GM21737 (cell line): ENCODE data around the gene ZDHHC22.
A peak's percentile ranks its signal among the peaks of the same experiment; 100 is the strongest.

Experiments
- ATAC-seq: cut with Tn5 transposase; IDR thresholded peaks from one replicate; pipeline ENCODE4 v1.9.1; 2021; ENCODE audit warnings: mild to moderate bottlenecking, moderate library complexity; ENCODE audit not compliant: unreplicated experiment

Gene ZDHHC22

GRCh38 chr14:77105145-77105939, 36.2 kb downstream of the ZDHHC22 start:
- ATAC-seq: no peak

GRCh38 chr14:77104393-77104792, 37.2 kb downstream of the ZDHHC22 start:
- ATAC-seq: no peak

GRCh38 chr14:77103951-77104350, 37.6 kb downstream of the ZDHHC22 start:
- no peak for ATAC-seq

- no peak for ATAC-seq
Observed at GRCh38 chr14:77103475-77103874, 38.1 kb downstream of the ZDHHC22 start.

GRCh38 chr14:77102154-77102553, 39.4 kb downstream of the ZDHHC22 start:
- no peak for ATAC-seq

- no peak for ATAC-seq
Observed at GRCh38 chr14:77100961-77101360, 40.6 kb downstream of the ZDHHC22 start.

- no peak for ATAC-seq
Observed at GRCh38 chr14:77099425-77100167, 42.0 kb downstream of the ZDHHC22 start.

DNA sequence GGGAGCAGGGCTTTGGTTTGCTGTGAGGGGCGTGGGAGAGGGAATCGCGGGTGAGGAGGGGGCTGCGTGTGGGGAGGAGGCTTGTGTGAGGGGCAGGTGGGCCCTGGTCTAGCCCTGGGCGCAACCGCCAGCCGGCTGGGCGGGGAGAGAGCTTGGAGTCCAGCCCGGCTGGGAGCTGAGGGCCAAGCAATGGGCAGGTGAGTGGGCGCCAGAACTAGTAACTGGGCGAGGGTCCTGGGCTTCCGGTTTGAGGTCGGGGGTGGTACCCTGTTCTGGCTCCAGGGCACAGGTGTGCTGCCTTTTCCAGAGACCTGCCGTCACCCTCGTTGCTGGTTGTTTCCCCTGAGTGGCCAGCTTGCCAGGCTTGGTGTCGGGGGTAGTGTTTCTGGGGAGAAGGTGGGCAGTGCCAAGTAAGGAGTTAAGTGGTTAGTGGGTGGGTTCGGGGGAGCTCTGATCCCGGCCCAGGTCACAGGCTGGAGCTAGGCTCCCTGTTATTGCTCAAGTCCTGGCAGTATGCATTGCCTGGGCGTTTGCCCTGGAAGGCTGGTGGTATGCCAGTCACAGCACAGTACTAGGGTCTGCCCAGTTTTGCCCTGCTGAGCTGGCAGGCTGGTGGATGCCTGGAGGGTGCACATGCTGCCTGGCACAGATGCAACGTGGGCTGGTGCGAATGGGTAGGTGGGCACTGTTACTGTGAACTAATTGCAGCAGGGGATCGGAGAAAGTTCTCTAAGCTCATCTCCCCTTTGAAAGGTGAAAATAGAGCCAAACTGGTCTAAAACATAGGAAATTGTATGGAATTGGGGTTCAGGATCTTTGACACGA, 42.9 kb downstream of the ZDHHC22 start:
- ATAC-seq: no peak

DNA sequence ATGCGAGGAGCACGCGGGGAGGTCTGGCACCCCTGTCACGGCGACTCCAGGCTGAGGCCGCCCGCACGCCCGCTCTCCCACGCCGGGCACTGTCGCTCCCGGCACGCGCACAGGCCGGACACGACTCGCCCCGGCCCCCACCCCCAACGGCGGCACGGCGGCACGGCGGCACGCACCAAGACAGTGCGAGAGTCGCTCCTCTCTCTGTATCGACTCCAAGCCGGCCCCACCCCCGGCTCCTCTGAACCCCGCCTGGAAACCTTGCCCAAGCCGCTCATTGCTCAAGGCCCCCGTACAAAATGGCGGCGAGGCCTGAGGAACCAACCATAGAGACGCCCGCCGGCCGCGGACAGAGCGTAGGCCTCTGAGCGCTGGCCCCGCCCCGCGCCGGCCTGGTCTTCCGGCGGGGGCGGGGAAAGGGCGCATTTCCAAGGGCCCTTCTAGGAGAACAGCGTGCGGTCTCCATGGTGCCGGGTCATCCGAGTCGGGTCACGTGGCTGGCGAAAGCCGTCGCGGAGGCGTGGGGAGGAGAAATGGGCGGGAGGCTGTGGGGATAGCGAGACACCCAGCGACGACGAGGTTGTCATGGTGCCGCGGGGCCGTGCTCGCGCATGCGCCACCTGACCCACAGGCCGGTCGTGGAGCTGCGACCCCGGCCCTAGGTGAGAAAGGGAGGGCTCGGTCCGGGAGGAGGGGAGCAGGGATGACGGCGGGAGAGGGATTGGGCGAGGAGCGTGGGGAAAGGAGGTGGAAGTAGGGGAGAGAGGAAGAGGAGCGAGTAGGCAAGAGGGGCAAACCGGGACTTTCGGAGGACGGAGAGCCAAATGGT, 43.7 kb downstream of the ZDHHC22 start, which contains the start of gene CIPC:
CIPC (plus strand) TSS at position 559 of the 829 bp plus-strand sequence. CDS start 7,451 bp downstream, outside the sequence.
- ATAC-seq: peak; percentile 86

DNA sequence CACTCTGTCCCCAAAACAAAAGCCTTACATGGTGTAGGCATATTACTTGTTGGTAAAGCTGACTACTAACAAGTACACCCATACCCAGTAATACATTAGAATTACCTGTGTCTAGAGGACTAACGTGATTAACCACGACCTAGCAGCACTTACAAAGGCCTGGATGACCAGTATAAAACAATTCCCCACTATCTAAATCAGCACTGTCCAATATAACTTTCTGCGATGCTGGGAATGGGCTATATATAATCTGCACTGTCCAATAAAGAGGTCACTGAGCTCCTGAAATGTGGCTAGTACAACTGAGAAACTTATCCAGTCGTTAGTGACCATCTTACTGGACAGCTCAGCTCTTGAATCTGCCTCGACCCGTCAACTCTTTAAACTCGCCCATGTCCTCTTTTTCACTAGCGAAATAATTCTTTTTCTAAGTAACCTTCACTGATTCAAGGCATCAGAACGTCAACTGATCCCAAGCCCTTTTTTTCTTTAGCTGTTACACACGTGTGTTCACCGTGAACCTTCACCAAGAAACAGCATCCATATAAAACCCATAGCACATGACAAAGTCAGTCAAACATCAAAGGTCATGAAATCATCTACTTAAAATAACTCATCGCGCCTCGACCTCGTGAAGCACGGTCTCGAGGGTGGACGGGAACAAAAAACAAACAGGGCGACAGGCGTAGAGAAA, 44.4 kb downstream of the ZDHHC22 start:
- ATAC-seq: no peak

- no peak for ATAC-seq
Observed at GRCh38 chr14:77094672-77095284, 46.8 kb downstream of the ZDHHC22 start.

GRCh38 chr14:77092676-77093075, 48.9 kb downstream of the ZDHHC22 start:
- no peak for ATAC-seq

DNA sequence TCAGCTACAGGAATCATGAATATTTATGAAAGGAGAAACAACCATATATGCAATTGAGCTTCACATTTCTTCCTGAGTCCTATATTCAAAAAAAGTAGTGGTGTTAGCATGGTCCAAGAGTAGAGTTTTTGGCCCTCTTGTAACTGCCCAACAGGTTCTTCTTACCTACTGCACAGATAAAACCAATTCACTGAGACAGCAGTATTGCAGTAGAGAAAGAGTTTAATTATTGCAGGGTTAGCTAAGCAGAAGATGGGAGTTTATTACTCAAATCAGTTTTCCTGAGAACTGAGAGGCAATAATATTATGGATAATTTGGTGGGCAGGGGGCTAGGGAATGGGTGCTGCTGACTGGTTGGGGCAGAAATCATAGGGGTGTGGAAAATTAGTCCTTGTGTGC, 50.1 kb downstream of the ZDHHC22 start:
- no peak for ATAC-seq

DNA sequence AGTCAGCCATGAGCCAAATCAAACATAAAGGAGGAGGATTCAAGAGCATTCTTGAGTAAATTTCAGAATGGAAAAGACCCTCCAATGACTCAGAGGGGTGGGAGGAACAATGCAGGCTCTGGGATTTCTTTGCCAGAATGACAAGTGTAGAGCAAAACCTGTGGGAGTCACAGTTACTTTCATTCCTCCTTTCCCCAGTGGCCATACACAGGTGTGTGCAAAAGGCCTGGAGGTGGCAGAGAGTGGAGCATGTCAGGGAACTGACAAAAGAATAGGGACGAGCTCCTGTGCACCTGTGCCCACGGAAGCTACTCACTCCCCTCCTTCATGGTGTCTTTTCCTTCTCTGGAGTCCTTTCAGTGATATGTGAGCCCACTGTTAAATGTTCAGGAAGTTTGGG, 52.9 kb downstream of the ZDHHC22 start:
- no peak for ATAC-seq

DNA sequence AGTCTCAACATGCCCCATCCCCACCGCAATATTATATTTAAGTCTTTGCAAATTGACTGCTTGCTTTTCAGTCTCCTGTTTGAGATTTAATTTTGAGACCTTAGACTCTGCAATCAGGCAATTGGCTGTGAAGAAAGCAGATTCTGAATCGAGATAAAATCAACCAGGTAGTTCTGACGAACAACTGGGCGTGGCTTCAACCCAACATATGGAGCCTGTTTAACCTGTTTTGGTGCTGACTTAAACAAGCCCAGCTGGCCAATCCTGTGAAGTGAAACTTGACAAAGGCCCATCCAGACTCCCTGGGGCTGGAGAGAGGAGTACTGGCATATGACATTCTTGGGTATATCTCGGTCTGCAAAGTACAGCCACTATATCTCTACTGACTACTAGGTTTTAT, 53.4 kb downstream of the ZDHHC22 start:
- no peak for ATAC-seq

DNA sequence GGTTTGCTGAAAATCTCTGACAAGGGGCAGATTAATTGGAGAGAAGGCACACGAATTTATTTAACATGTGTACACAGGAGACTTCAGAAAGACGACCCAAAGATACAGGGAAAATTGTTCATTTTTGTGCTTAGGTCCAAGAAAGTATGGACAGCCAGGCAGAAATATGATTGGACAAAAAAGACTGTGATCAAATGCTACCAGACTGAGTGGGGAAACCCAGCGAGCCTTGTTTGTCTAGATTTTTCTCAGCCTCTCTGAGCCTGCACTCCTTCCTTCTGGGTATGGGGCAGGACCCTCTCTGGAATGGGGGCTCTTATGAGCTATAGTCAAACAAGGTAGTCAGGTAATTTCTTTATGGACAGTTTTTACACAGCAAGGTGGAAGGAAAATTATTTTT, 54.0 kb downstream of the ZDHHC22 start:
- no peak for ATAC-seq

DNA sequence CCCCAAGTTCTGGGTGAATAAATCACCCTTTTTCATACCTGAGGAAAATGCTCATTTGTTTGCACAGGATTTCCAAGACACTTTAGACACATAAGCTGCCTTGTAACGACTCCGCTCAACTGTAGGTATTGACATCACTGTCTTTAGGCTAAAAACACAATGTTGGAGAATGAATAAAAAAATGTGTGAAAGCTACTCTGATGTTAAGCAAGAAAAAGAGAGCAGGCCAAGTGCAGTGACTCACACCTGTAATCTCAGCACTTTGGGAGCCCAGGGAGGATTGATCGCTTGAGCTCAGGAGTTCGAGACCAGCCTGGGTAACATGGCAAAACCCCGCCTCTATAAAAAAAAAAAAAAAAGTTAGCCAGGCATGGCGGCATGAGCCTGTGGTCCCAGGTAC, 54.6 kb downstream of the ZDHHC22 start:
- no peak for ATAC-seq

- ATAC-seq: no peak
Observed at GRCh38 chr14:77086017-77086727, 55.4 kb downstream of the ZDHHC22 start.

GRCh38 chr14:77085538-77085937, 56.1 kb downstream of the ZDHHC22 start:
- ATAC-seq: no peak
